ENCODE measurements around the gene CD209.

Gene CD209

GRCh38 chr19:7732045-7732444 is 15.3 kb downstream of the CD209 start, which contains the start of gene CLEC4G:
Gene CLEC4G, minus strand, starts transcription at chr19:7732110. Its CDS starts 8 bp downstream, at chr19:7732102.
- TF ChIP-seq CTCF (IDR thresholded peaks at IDR 0.05; ENCODE audit: low read depth, low read length, missing control alignments), result no peak
- no peak for DNase-seq (ENCODE audit: low read depth)
- H3K4me3 ChIP-seq (ENCODE audit: low read depth, low read length), result no peak within 1 kb of the TSS

- TF ChIP-seq CTCF (IDR thresholded peaks at IDR 0.05; ENCODE audit: low read depth, low read length, missing control alignments), result no peak
- no peak overlapping the region for H3K4me3 ChIP-seq (ENCODE audit: low read depth, low read length)
- no peak for DNase-seq (ENCODE audit: low read depth)
Observed at GRCh38 chr19:7731615-7732014, 15.7 kb downstream of the CD209 start.

GRCh38 chr19:7731218-7731595 is 16.1 kb downstream of the CD209 start:
- no peak overlapping the region for H3K4me3 ChIP-seq (ENCODE audit: low read depth, low read length)
- DNase-seq (ENCODE audit: low read depth), result no peak
- TF ChIP-seq CTCF (IDR thresholded peaks at IDR 0.05; ENCODE audit: low read depth, low read length, missing control alignments), result no peak

GRCh38 chr19:7730286-7731217 is 16.8 kb downstream of the CD209 start:
- no peak overlapping the region for H3K4me3 ChIP-seq (ENCODE audit: low read depth, low read length)
- no peak for DNase-seq (ENCODE audit: low read depth)

GRCh38 chr19:7729831-7730285 is 17.5 kb downstream of the CD209 start:
- TF ChIP-seq CTCF (IDR thresholded peaks at IDR 0.05; ENCODE audit: low read depth, low read length, missing control alignments), result no peak
- no peak for DNase-seq (ENCODE audit: low read depth)
- no peak overlapping the region for H3K4me3 ChIP-seq (ENCODE audit: low read depth, low read length)

More at GRCh38 chr19:7730286-7731217, 16.8 kb downstream of the CD209 start:
- TF ChIP-seq CTCF (IDR thresholded peaks at IDR 0.05; ENCODE audit: low read depth, low read length, missing control alignments), result no peak

- no peak for DNase-seq (ENCODE audit: low read depth)
- TF ChIP-seq CTCF (IDR thresholded peaks at IDR 0.05; ENCODE audit: low read depth, low read length, missing control alignments), result no peak
- no peak overlapping the region for H3K4me3 ChIP-seq (ENCODE audit: low read depth, low read length)
Observed at GRCh38 chr19:7729211-7729610, 18.1 kb downstream of the CD209 start.

Data from GM12864 (cell line).